Testis (tissue), 2 donors: ENCODE results near the gene CDH4.

Experiments
- CTCF ChIP-seq, 3 experiments: fragments of 450-650 bp in 2 of 3; fragments of 200-600 bp in 1 of 3; sonication (generic) in 1 of 3; IDR thresholded peaks; one replicate each; pipeline ENCODE4 v1.5.1; 2016 to 2019; ENCODE audit warnings: antibody characterized with exemption in 3 of 3, mild to moderate bottlenecking in 2 of 3, moderate library complexity in 1 of 3
- POLR2A ChIP-seq: fragments of 450-650 bp; IDR thresholded peaks from one replicate; pipeline ENCODE4 v1.6.1; 2017; ENCODE audit warnings: antibody characterized with exemption, mild to moderate bottlenecking, moderate library complexity

- TF ChIP-seq CTCF (IDR thresholded peaks at IDR 0.05) (no peak), POLR2A (no peak)
Observed at GRCh38 chr20:61720348-61720696, 468.3 kb downstream of the CDH4 start.
